ENCODE data around the gene GABBR1.

- no peak for TF ChIP-seq POLR2AphosphoS5 (IDR thresholded peaks at IDR 0.05; ENCODE audit: low read depth, low read length)
- TF ChIP-seq GABPA (IDR thresholded peaks at IDR 0.05; ENCODE audit: low read depth, low read length) = no peak
- TF ChIP-seq GABPA (CRISPR knock-in tag; IDR thresholded peaks at IDR 0.05; ENCODE audit: low read depth) = no peak
- no peak for TF ChIP-seq GTF2F1 (IDR thresholded peaks at IDR 0.05; ENCODE audit: low read length)
- TF ChIP-seq ETV5 (CRISPR knock-in tag; IDR thresholded peaks at IDR 0.05; ENCODE audit: borderline replicate concordance) = no peak
- TF ChIP-seq, protein P1, sequence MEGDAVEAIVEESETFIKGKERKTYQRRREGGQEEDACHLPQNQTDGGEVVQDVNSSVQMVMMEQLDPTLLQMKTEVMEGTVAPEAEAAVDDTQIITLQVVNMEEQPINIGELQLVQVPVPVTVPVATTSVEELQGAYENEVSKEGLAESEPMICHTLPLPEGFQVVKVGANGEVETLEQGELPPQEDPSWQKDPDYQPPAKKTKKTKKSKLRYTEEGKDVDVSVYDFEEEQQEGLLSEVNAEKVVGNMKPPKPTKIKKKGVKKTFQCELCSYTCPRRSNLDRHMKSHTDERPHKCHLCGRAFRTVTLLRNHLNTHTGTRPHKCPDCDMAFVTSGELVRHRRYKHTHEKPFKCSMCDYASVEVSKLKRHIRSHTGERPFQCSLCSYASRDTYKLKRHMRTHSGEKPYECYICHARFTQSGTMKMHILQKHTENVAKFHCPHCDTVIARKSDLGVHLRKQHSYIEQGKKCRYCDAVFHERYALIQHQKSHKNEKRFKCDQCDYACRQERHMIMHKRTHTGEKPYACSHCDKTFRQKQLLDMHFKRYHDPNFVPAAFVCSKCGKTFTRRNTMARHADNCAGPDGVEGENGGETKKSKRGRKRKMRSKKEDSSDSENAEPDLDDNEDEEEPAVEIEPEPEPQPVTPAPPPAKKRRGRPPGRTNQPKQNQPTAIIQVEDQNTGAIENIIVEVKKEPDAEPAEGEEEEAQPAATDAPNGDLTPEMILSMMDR (CRISPR knock-in tag; IDR thresholded peaks at IDR 0.05) = no peak
- no peak for TF ChIP-seq ZNF121 (CRISPR knock-in tag; IDR thresholded peaks at IDR 0.05)
- no peak for TF ChIP-seq SIX1 (CRISPR knock-in tag; IDR thresholded peaks at IDR 0.05; ENCODE audit: borderline replicate concordance)
- TF ChIP-seq, protein P2, sequence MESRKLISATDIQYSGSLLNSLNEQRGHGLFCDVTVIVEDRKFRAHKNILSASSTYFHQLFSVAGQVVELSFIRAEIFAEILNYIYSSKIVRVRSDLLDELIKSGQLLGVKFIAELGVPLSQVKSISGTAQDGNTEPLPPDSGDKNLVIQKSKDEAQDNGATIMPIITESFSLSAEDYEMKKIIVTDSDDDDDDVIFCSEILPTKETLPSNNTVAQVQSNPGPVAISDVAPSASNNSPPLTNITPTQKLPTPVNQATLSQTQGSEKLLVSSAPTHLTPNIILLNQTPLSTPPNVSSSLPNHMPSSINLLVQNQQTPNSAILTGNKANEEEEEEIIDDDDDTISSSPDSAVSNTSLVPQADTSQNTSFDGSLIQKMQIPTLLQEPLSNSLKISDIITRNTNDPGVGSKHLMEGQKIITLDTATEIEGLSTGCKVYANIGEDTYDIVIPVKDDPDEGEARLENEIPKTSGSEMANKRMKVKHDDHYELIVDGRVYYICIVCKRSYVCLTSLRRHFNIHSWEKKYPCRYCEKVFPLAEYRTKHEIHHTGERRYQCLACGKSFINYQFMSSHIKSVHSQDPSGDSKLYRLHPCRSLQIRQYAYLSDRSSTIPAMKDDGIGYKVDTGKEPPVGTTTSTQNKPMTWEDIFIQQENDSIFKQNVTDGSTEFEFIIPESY (CRISPR knock-in tag; IDR thresholded peaks at IDR 0.05) = no peak
- no peak for TF ChIP-seq KDM2A (CRISPR knock-in tag; IDR thresholded peaks at IDR 0.05; ENCODE audit: borderline replicate concordance, low read depth)
- TF ChIP-seq YY1 (IDR thresholded peaks at IDR 0.05; ENCODE audit: insufficient read depth, insufficient replicate concordance, low read depth, low read length) = no peak
Measured at GRCh38 chr6:29528300-29528931, 104.6 kb downstream of the GABBR1 start.
